Progenitor cell of endocrine pancreas (in vitro differentiated cells): ENCODE measurements around the gene PTTG1IP. TPM values are rescaled to one million over a fixed set of nuclear protein-coding genes. Genes with fewer than 3 reads are reported as not detected.
A peak's percentile ranks its signal among the peaks of the same experiment; 100 is the strongest.

Source experiments
- DNase-seq: peaks from one replicate; pipeline ENCODE4 v3.0.0; 2021; ENCODE audit warnings: low spot score; ENCODE audit not compliant: unreplicated experiment
- H3K27ac Mint-ChIP-seq: 2 replicates; pipeline ENCODE4 v1.8.0; 2021; ENCODE audit warnings: mild to moderate bottlenecking, moderate library complexity, mixed read lengths
- H3K27me3 Mint-ChIP-seq: 2 replicates; pipeline ENCODE4 v1.8.0; 2021; ENCODE audit warnings: mixed read lengths
- H3K36me3 Mint-ChIP-seq: 2 replicates; pipeline ENCODE4 v1.8.0; 2022; ENCODE audit warnings: mixed read lengths; ENCODE audit not compliant: insufficient read depth
- H3K4me1 Mint-ChIP-seq: 2 replicates; pipeline ENCODE4 v1.8.0; 2021; ENCODE audit warnings: low read depth, mixed read lengths
- H3K4me3 Mint-ChIP-seq: 2 replicates; pipeline ENCODE4 v1.8.0; 2021; ENCODE audit warnings: low read depth, mild to moderate bottlenecking, moderate library complexity, mixed read lengths
- H3K9me3 Mint-ChIP-seq: 2 replicates; pipeline ENCODE4 v1.8.0; 2021; ENCODE audit warnings: low read depth, mixed read lengths
- CTCF ChIP-seq: fragments of 200-600 bp; sonication (generic); IDR thresholded peaks from one replicate; pipeline ENCODE4 v1.5.0; 2021; ENCODE audit warnings: antibody characterized with exemption, mild to moderate bottlenecking; ENCODE audit not compliant: unreplicated experiment
- total RNA-seq: library from RNA; stranded (reverse); gene quantifications from 2 replicates; pipeline ENCODE4 v1.2.1, GENCODE V29; 2021

The PTTG1IP gene
- total RNA-seq, 1 donor from 2014 or later = 221 TPM

DNA sequence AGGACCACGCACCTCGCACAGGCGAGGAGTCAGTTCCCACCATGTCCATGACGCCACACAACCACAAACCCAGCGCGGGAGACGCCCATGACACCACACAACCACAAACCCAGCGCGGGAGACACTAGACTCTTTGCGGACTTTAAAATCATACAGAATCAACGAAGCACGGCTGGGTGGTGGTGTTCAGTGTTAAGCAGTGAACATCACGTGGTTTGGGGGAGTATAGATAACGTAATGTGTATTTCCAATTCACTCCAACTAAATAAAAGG, 19.2 kb downstream of the PTTG1IP start:
- Mint-ChIP-seq H3K27ac (peak overlapping the region; percentile 64), H3K4me3 (no peak overlapping the region), H3K36me3 (peaks cover 30% of the 10 kb centered on the region), H3K9me3 (no peaks in the 10 kb centered on the region), H3K4me1 (peaks cover 8% of the 10 kb centered on the region), H3K27me3 (no peaks in the 10 kb centered on the region)
- DNase-seq = no peak
- TF ChIP-seq CTCF = no peak

DNA sequence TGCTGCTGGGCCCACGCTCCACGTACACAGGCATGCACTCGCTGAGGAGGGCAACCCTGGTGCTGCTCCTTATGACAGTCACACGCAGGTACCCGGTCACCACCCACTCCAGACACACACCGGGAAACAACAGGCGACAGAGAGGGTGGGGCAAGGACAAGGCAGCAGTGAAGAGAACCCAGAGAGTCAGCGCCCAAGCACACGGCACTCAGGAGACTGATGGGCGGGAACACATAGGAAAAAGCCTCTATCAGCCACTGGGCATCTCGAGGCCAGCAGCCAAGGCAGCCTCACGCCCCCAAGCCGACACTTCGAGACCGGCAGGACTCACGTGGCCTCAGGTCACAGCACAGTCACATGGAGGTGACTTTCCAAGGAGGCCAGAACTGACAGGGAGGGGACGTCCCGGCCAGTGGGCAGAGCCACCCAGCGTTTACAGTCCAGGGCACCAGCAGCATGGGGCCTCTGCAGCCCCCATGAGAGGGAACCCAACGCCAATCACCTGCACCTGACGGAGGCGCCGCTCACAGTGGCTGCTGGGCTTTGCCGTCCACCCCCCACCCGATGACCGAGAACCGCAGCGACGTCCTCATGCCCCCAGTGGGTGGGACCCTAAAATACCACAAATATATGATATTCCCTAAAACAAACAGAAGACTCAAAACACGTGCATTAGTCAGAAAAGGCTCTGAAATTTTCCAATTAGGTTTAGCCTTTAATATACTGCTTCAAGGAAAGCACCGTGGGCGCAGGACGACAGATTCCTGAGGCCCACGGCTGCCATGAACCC, 19.7 kb downstream of the PTTG1IP start:
- TF ChIP-seq CTCF = no peak
- DNase-seq = no peak
- no peaks in the 10 kb centered on the region for H3K27me3 Mint-ChIP-seq
- H3K36me3 Mint-ChIP-seq = peaks cover 31% of the 10 kb centered on the region
- H3K9me3 Mint-ChIP-seq = no peaks in the 10 kb centered on the region
- H3K4me3 Mint-ChIP-seq = no peak overlapping the region
- peak overlapping the region; percentile 64 for H3K27ac Mint-ChIP-seq
- peaks cover 8% of the 10 kb centered on the region for H3K4me1 Mint-ChIP-seq

DNA sequence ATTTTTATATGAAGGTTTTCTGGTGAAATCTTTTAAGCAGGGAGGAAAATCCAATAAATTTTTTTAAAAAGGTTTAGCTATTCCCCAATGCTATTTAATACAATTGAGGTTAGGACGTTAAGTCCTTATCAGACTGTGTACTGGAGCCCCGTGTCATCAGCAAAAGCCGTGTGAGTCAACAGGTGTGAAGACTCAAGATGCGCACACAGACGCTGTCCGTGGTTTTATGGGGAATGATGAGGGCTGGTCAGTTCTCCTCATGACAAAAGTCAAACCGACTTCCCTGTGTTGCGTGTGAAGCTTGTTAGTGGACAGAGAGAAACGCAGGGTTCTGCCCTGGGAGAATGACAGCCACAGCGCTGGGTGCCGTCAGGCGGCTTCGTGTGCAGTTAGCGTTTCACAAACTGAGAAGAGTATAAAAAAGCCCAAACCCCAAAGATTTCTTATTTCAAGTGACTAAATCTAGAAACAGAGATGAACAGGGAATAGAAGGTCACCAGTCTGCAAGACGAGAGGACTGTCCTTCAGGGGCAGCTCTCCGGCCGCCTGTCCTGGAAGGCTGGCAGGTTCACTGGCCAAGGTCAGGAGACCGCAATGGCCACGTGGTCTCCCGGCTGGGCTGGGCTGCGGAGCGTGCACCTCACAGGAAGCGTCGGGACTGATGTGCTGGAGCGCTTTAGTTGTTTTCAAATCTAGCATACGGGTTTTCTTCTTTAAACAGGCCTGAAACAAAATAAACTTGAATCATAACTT, 22.4 kb downstream of the PTTG1IP start:
- no peak for DNase-seq
- TF ChIP-seq CTCF = no peak
- peaks cover 28% of the 10 kb centered on the region for H3K36me3 Mint-ChIP-seq
- H3K4me3 Mint-ChIP-seq = no peak overlapping the region
- H3K4me1 Mint-ChIP-seq = peaks cover 13% of the 10 kb centered on the region
- no peak overlapping the region for H3K27ac Mint-ChIP-seq
- H3K27me3 Mint-ChIP-seq = no peaks in the 10 kb centered on the region
- H3K9me3 Mint-ChIP-seq = no peaks in the 10 kb centered on the region

GRCh38 chr21:44850208-44850800, 23.2 kb downstream of the PTTG1IP start:
- H3K36me3 Mint-ChIP-seq = peaks cover 25% of the 10 kb centered on the region
- H3K27ac Mint-ChIP-seq = no peak overlapping the region
- no peak overlapping the region for H3K4me3 Mint-ChIP-seq

More at GRCh38 chr21:44850208-44850800, 23.2 kb downstream of the PTTG1IP start:
- H3K27me3 Mint-ChIP-seq = no peaks in the 10 kb centered on the region
- no peak for TF ChIP-seq CTCF
- peaks cover 14% of the 10 kb centered on the region for H3K4me1 Mint-ChIP-seq
- H3K9me3 Mint-ChIP-seq = no peaks in the 10 kb centered on the region
- no peak for DNase-seq
